Stimulated activated naive CD8-positive, alpha-beta T cell treated with anti-CD3 and anti-CD28 coated beads, Interleukin-15, Interleukin-2, amounts not matched to agents 100 U/mL and 50 U/mL, for 24 hours (primary cell): ENCODE results near the gene ADGRG1.

Source experiments
- ATAC-seq: fragments of 150-1000 bp; cut with Tn5 transposase; one replicate; pipeline ENCODE4 v1.10.0; 2021
- DNase-seq: peaks from one replicate; pipeline ENCODE4 v3.0.0; 2021

Gene ADGRG1

GRCh38 chr16:57635266-57636097 is 7.1 kb downstream of the ADGRG1 start:
- no peak for ATAC-seq
- DNase-seq: no peak

GRCh38 chr16:57636184-57636583 is 7.8 kb downstream of the ADGRG1 start:
- ATAC-seq (no peak), DNase-seq (no peak)

- no peak for DNase-seq
- ATAC-seq: no peak
Observed at GRCh38 chr16:57637020-57637419, 8.6 kb downstream of the ADGRG1 start.

- DNase-seq (no peak), ATAC-seq (no peak)
Observed at GRCh38 chr16:57637424-57637823, 9.0 kb downstream of the ADGRG1 start.

GRCh38 chr16:57637965-57638364 is 9.5 kb downstream of the ADGRG1 start:
- no peak for DNase-seq
- ATAC-seq: no peak

GRCh38 chr16:57638381-57638780 is 10.0 kb downstream of the ADGRG1 start:
- no peak for DNase-seq
- no peak for ATAC-seq

GRCh38 chr16:57639172-57639887 is 10.9 kb downstream of the ADGRG1 start:
- no peak for ATAC-seq
- no peak for DNase-seq

- ATAC-seq (no peak), DNase-seq (no peak)
Observed at GRCh38 chr16:57640185-57640584, 11.8 kb downstream of the ADGRG1 start.

GRCh38 chr16:57640612-57641011 is 12.2 kb downstream of the ADGRG1 start:
- DNase-seq: no peak
- no peak for ATAC-seq

GRCh38 chr16:57642160-57643135 is 14.0 kb downstream of the ADGRG1 start:
- no peak for DNase-seq
- no peak for ATAC-seq

GRCh38 chr16:57643147-57643874 is 14.9 kb downstream of the ADGRG1 start:
- no peak for ATAC-seq
- no peak for DNase-seq

GRCh38 chr16:57643910-57644309 is 15.5 kb downstream of the ADGRG1 start:
- DNase-seq (no peak), ATAC-seq (no peak)

- no peak for DNase-seq
- ATAC-seq: no peak
Observed at GRCh38 chr16:57644383-57645014, 16.1 kb downstream of the ADGRG1 start.

- ATAC-seq: no peak
- no peak for DNase-seq
Observed at GRCh38 chr16:57645169-57645568, 16.7 kb downstream of the ADGRG1 start.

GRCh38 chr16:57645691-57646387 is 17.4 kb downstream of the ADGRG1 start:
- DNase-seq (no peak), ATAC-seq (no peak)

GRCh38 chr16:57646388-57647039 is 18.1 kb downstream of the ADGRG1 start:
- ATAC-seq: peak; percentile 51
- peak; percentile 40 for DNase-seq

- peak; percentile 34 for ATAC-seq
- DNase-seq: peak; percentile 39
Observed at GRCh38 chr16:57647136-57647875, 18.9 kb downstream of the ADGRG1 start.

- no peak for DNase-seq
- ATAC-seq: no peak
Observed at GRCh38 chr16:57648125-57648524, 19.7 kb downstream of the ADGRG1 start.
